B cell (primary cell): ENCODE measurements around the gene LHFPL4. TPM values are rescaled to one million over a fixed set of nuclear protein-coding genes. Genes with fewer than 3 reads are reported as not detected.
A peak's percentile ranks its signal among the peaks of the same experiment; 100 is the strongest.

ENCODE experiments used
- ATAC-seq: fragments of 200-7000 bp; cut with Tn5 transposase; one replicate; pipeline ENCODE4 v1.10.0; 2021; ENCODE audit warnings: low read depth, mild to moderate bottlenecking, moderate number of reproducible peaks, moderate library complexity
- CTCF ChIA-PET: fragments of 350-600 bp; sonication (Branson Sonifier 250); formaldehyde crosslinking; loops from one replicate; lab custom pipeline; 2021; ENCODE audit warnings: antibody characterized with exemption, inconsistent platforms; lab: Charles Lee
- POLR2A ChIA-PET: fragments of 350-600 bp; sonication (Branson Sonifier 250); formaldehyde crosslinking; loops from one replicate; lab custom pipeline; 2021; ENCODE audit warnings: antibody characterized with exemption; lab: Charles Lee
- DNase-seq: peaks from one replicate; pipeline ENCODE4 v3.0.0; 2013
- H2AFZ ChIP-seq: 2 replicates; pipeline ENCODE4 v1.6.1; 2012; ENCODE audit warnings: mild to moderate bottlenecking, low read depth, low read length; ENCODE audit not compliant: insufficient read depth, poor library complexity, severe bottlenecking
- H3K27ac ChIP-seq, 2 donors: 1 replicate in 1 of 2; 2 replicates in 1 of 2; pipeline ENCODE4 v1.5.1; 2012 to 2013; ENCODE audit warnings: low read length in 2 of 2, mild to moderate bottlenecking in 2 of 2, moderate library complexity in 1 of 2
- H3K27me3 ChIP-seq, 4 experiments: fragments of 200-600 bp in 1 of 4; sonication (generic) in 1 of 4; replicated peaks in 1 of 4; 1 replicate in 2 of 4; 2 replicates in 2 of 4; pipeline versions ENCODE4 v1.6.1 to v1.7.0; 2013 to 2016; ENCODE audit warnings: low read length in 3 of 4, mild to moderate bottlenecking in 2 of 4, mixed read lengths in 1 of 4, moderate library complexity in 1 of 4; ENCODE audit not compliant: insufficient read depth in 4 of 4, control insufficient read depth in 3 of 4; ENCODE audit errors: control extremely low read depth in 1 of 4
- H3K36me3 ChIP-seq, 2 experiments: replicated peaks in 1 of 2; 1 replicate in 1 of 2; 2 replicates in 1 of 2; pipeline versions ENCODE4 v1.6.1 to v1.7.1; 2013; ENCODE audit warnings: low read length in 1 of 2; ENCODE audit not compliant: insufficient read depth in 2 of 2, control insufficient read depth in 1 of 2; ENCODE audit errors: control extremely low read depth in 1 of 2, extremely low read depth in 1 of 2
- H3K4me1 ChIP-seq, 2 donors: fragments of 200-600 bp in 1 of 2; sonication (generic) in 1 of 2; 1 replicate in 1 of 2; 2 replicates in 1 of 2; pipeline versions ENCODE4 v1.5.1 to v1.6.1; 2013 to 2017; ENCODE audit warnings: low read length in 2 of 2; ENCODE audit not compliant: control insufficient read depth in 2 of 2, insufficient read depth in 2 of 2
- H3K4me2 ChIP-seq: replicated peaks from 2 replicates; pipeline ENCODE3; 2012; ENCODE audit warnings: mild to moderate bottlenecking, low read depth, low read length; ENCODE audit not compliant: poor library complexity, severe bottlenecking
- H3K4me3 ChIP-seq, 5 experiments: fragments of 200-600 bp in 1 of 5; sonication (generic) in 1 of 5; 1 replicate in 3 of 5; 2 replicates in 2 of 5; pipeline versions ENCODE4 v1.5.1 to v1.7.0; 2011 to 2016; ENCODE audit warnings: low read length in 4 of 5, mild to moderate bottlenecking in 4 of 5, low read depth in 2 of 5, control low read depth in 1 of 5, moderate library complexity in 1 of 5; ENCODE audit not compliant: insufficient read depth in 1 of 5; ENCODE audit errors: control extremely low read depth in 1 of 5, extremely low read depth in 1 of 5
- H3K79me2 ChIP-seq: fragments of 200-600 bp; sonication (generic); one replicate; pipeline ENCODE4 v1.6.0; 2016; ENCODE audit warnings: low read length; ENCODE audit not compliant: control insufficient read depth, insufficient read depth
- H3K9ac ChIP-seq: fragments of 200-600 bp; sonication (generic); 2 replicates; pipeline ENCODE4 v1.6.1; 2017; ENCODE audit warnings: mild to moderate bottlenecking, low read length, moderate library complexity
- H3K9me3 ChIP-seq, 3 donors: one replicate each; pipeline versions ENCODE4 v1.6.1 to v1.7.1; 2013; ENCODE audit warnings: low read length in 2 of 3; ENCODE audit not compliant: control insufficient read depth in 2 of 3, insufficient read depth in 1 of 3; ENCODE audit errors: control extremely low read depth in 1 of 3
- H4K20me1 ChIP-seq: 2 replicates; pipeline ENCODE4 v1.6.0; 2012; ENCODE audit warnings: mild to moderate bottlenecking, low read length; ENCODE audit not compliant: insufficient read depth, control insufficient read depth, poor library complexity, severe bottlenecking
- H3K27ac Mint-ChIP-seq: one replicate; pipeline ENCODE4 v1.8.0; 2021; ENCODE audit warnings: mixed read lengths
- H3K27me3 Mint-ChIP-seq: one replicate; pipeline ENCODE4 v1.8.0; 2021; ENCODE audit warnings: mixed read lengths
- H3K4me1 Mint-ChIP-seq: one replicate; pipeline ENCODE4 v1.8.0; 2021; ENCODE audit warnings: mixed read lengths
- H3K4me3 Mint-ChIP-seq: one replicate; pipeline ENCODE4 v1.8.0; 2021; ENCODE audit warnings: mixed read lengths
- H3K9me3 Mint-ChIP-seq: one replicate; pipeline ENCODE4 v1.8.0; 2022; ENCODE audit warnings: mixed read lengths; ENCODE audit not compliant: insufficient read depth
- EZH2 ChIP-seq: IDR thresholded peaks from 2 replicates; pipeline ENCODE4 v1.6.1; 2012; ENCODE audit warnings: borderline replicate concordance, low read depth, mild to moderate bottlenecking, moderate library complexity, low read length; ENCODE audit not compliant: insufficient read depth, poor library complexity, severe bottlenecking
- WGBS: methylation state at CpG from one replicate; pipeline ENCODE4 v1.1.5; 2013; ENCODE audit warnings: missing lambda C conversion rate; ENCODE audit not compliant: insufficient coverage; 5-methylcytosine and 5-hydroxymethylcytosine counted together
- intact Hi-C: fragments of 100-400 bp; cut with micrococcal nuclease; formaldehyde crosslinking; loops from one replicate; pipeline ENCODE4 v1.10.0; 2022
- polyA plus RNA-seq: library from polyadenylated mRNA; depleted of rRNA; stranded (reverse); fragments of >200 nt; gene quantifications from 2 replicates; pipeline ENCODE4 v1.2.3, GENCODE V29; 2012
- total RNA-seq, 2 donors: library from RNA; stranded (reverse); fragments of 120-200 nt in 1 of 2; gene quantifications; 1 replicate in 1 of 2; 2 replicates in 1 of 2; pipeline versions ENCODE4 v1.2.3 to v1.2.4, GENCODE V29; 2013 to 2022
- TF ChIP-seq, protein P1 (sequence below): fragments of 200-600 bp; IDR thresholded peaks from one replicate; pipeline ENCODE4 v1.8.0; 2022; ENCODE audit warnings: antibody characterized with exemption, mild to moderate bottlenecking

The LHFPL4 gene
- total and polyA plus RNA-seq, 2 donors (not counting 1 experiment from before 2014, with no cell fraction given): not detected

DNA sequence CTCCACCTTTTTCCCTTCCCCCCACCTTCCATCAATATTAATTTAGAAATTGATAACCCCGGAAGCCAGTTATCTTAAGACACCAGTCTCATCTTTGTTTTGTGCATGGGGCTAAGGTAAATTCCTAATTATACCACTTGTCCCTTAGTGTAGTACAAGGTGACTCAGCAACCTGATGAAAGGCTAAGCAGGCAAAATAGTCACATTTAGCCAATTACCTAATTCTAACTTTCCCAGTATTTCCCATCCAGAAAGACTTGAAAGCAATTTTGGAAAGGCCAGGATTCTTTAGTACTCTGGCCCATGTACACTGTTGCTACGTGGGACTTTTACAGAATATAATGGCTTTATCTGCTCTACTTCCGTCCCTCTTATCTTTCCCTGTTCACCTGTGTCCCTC, 83.6 kb downstream of the LHFPL4 start:
- DNase-seq: no peak
- Histone ChIP-seq H3K27me3 (no peaks in the 10 kb centered on the region), H4K20me1 (peaks cover 16% of the 10 kb centered on the region), H2AFZ (no peak overlapping the region), H3K4me3 (no peak overlapping the region), H3K9ac (no peak overlapping the region), H3K9me3 (no peaks in the 10 kb centered on the region), H3K36me3 (peaks cover 9 to 94% of the 10 kb centered on the region in 2 experiments), H3K4me2 (no peak overlapping the region), H3K79me2 (no peaks in the 10 kb centered on the region), H3K4me1 (no peaks in the 10 kb centered on the region), H3K27ac (no peak overlapping the region)
- Mint-ChIP-seq H3K4me3 (no peak overlapping the region), H3K27ac (no peak overlapping the region), H3K9me3 (no peaks in the 10 kb centered on the region), H3K4me1 (no peaks in the 10 kb centered on the region), H3K27me3 (no peaks in the 10 kb centered on the region)
- ChIA-PET CTCF (no interaction called here), POLR2A (no interaction called here)
- intact Hi-C loops: no loop called here
- WGBS: 100% methylated on average over 2 of the region's 3 CpGs
- no peak for ATAC-seq
- TF ChIP-seq, protein P1, sequence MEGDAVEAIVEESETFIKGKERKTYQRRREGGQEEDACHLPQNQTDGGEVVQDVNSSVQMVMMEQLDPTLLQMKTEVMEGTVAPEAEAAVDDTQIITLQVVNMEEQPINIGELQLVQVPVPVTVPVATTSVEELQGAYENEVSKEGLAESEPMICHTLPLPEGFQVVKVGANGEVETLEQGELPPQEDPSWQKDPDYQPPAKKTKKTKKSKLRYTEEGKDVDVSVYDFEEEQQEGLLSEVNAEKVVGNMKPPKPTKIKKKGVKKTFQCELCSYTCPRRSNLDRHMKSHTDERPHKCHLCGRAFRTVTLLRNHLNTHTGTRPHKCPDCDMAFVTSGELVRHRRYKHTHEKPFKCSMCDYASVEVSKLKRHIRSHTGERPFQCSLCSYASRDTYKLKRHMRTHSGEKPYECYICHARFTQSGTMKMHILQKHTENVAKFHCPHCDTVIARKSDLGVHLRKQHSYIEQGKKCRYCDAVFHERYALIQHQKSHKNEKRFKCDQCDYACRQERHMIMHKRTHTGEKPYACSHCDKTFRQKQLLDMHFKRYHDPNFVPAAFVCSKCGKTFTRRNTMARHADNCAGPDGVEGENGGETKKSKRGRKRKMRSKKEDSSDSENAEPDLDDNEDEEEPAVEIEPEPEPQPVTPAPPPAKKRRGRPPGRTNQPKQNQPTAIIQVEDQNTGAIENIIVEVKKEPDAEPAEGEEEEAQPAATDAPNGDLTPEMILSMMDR: no peak
- TF ChIP-seq EZH2: no peak

DNA sequence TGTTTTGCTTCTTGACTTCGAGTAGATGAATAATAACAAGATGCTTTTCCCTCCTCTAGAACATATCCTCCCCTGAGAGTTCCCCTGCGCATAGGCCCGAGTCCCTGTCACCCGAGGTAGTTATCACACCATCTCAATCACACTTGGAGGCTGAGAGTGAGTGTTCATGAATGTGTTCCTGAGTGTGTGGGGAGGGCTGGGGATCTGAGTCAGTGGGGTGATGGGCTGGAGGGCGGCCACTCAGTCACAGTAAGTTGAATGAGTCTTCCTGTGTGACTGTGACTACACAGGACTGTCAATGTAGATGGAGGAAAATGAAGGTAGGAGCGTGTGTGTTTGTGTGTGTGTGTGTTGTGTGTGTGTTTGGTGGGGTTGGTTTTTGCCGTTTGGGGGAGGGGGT, 85.2 kb downstream of the LHFPL4 start:
- Mint-ChIP-seq H3K4me3 (no peak overlapping the region), H3K27me3 (no peaks in the 10 kb centered on the region), H3K4me1 (no peaks in the 10 kb centered on the region), H3K27ac (peak overlapping the region; percentile 50), H3K9me3 (no peaks in the 10 kb centered on the region)
- Histone ChIP-seq H3K9ac (no peak overlapping the region), H4K20me1 (peaks cover 16% of the 10 kb centered on the region), H2AFZ (no peak overlapping the region), H3K4me2 (no peak overlapping the region), H3K36me3 (peaks cover 18 to 94% of the 10 kb centered on the region in 2 experiments), H3K27me3 (no peaks in the 10 kb centered on the region), H3K79me2 (no peaks in the 10 kb centered on the region), H3K4me1 (no peaks in the 10 kb centered on the region), H3K27ac (no peak overlapping the region), H3K4me3 (no peak overlapping the region), H3K9me3 (no peaks in the 10 kb centered on the region)
- ChIA-PET POLR2A (no interaction called here), CTCF (interaction anchor here (1.2 kb wide), 1 partner anchor 115 kb away, joined by 3 read pairs; no protein-coding TSS in a partner anchor)
- TF ChIP-seq, protein P1: no peak
- no peak for TF ChIP-seq EZH2
- 88% methylated on average over 3 of the region's 7 CpGs for WGBS
- DNase-seq (no peak), ATAC-seq (no peak)
- intact Hi-C loops: no loop called here
